Bronchus fibroblast of lung (primary cell): ENCODE measurements around the gene SGCD. TPM values are rescaled to one million over a fixed set of nuclear protein-coding genes. Genes with fewer than 3 reads are reported as not detected.

ENCODE experiments used
- total RNA-seq: library from RNA; depleted of rRNA; stranded (reverse); fragments of >200 nt; gene quantifications from 2 replicates; pipeline ENCODE4 v1.2.3, GENCODE V29; 2015

The SGCD gene
- total RNA-seq, result 1.0 and 1.3 TPM in 2 replicates

DNA sequence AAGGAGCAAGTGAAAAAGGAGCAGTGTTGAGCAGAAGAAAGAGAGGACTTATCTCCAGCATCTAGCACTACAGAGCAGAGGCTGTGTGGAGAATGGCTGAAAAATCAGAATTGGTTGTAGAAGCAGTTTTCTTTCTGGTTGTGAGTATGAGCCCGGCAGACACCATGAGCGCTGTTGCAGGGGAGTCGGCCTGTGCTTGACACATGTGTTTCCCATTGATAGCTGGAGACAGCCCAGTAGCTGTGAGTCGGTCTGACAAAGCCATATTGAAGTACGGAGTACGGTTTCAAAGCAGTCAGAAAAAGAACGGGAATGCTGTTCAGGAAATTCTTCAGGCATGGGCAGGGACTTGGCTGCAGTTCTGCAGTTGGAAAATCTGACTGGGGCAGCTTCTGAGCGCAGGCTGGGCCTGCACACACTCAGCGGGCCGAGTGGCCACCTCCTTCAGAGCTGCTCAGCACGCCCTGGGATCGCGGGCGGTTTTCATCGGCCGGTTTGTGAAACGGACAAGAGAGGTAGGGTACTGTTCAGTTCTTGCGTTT is at the start of gene SGCD:
TSS of gene SGCD (plus strand) at position 447 of the 542 bp plus-strand sequence.

